Activated naive CD4-positive, alpha-beta T cell (primary cell): ENCODE data around the gene FANCE.
"Not testable (repeated sequence)": the region's sequence is repeated elsewhere in the genome, so short reads cannot be mapped to it uniquely, and the experiment has no call there.

Source experiments
- DNase-seq, 4 experiments: peaks; one replicate each; lab custom pipeline; 2025; lab: John Stamatoyannopoulos, UW

FANCE gene

GRCh38 chr6:35432291-35432690 lies 19.8 kb upstream of the FANCE start:
- DNase-seq, result no peak

- not testable (repeated sequence) for DNase-seq
Observed at GRCh38 chr6:35432702-35433101, 19.4 kb upstream of the FANCE start.

GRCh38 chr6:35435074-35435837 lies 16.9 kb upstream of the FANCE start:
- DNase-seq, result no peak

GRCh38 chr6:35436071-35436857 lies 15.9 kb upstream of the FANCE start:
- no peak for DNase-seq

GRCh38 chr6:35438378-35439065 lies 13.6 kb upstream of the FANCE start:
- DNase-seq, result not testable (repeated sequence)

- no peak for DNase-seq
Observed at GRCh38 chr6:35439308-35439707, 12.8 kb upstream of the FANCE start.

GRCh38 chr6:35441205-35441604 lies 10.9 kb upstream of the FANCE start:
- no peak for DNase-seq

GRCh38 chr6:35441642-35442041 lies 10.5 kb upstream of the FANCE start:
- DNase-seq, result no peak

- DNase-seq, result no peak
Observed at GRCh38 chr6:35442693-35443092, 9.4 kb upstream of the FANCE start.

GRCh38 chr6:35443341-35444030 lies 8.7 kb upstream of the FANCE start:
- no peak for DNase-seq

- no peak for DNase-seq
Observed at GRCh38 chr6:35445691-35446090, 6.4 kb upstream of the FANCE start.

- DNase-seq, result no peak
Observed at GRCh38 chr6:35448191-35448590, 3.9 kb upstream of the FANCE start.

- no peak for DNase-seq
Observed at GRCh38 chr6:35449287-35449881, 2.8 kb upstream of the FANCE start.

GRCh38 chr6:35451354-35452182 lies 570 bp upstream of the FANCE start:
- no peak for DNase-seq

GRCh38 chr6:35453236-35453635 lies 1.1 kb downstream of the FANCE start:
- no peak for DNase-seq

- DNase-seq, result no peak
Observed at GRCh38 chr6:35454391-35455110, 2.4 kb downstream of the FANCE start.

GRCh38 chr6:35457907-35458306 lies 5.8 kb downstream of the FANCE start:
- DNase-seq, result no peak

GRCh38 chr6:35461270-35461669 lies 9.1 kb downstream of the FANCE start:
- no peak for DNase-seq

GRCh38 chr6:35463292-35463691 lies 11.2 kb downstream of the FANCE start:
- DNase-seq, result no peak

GRCh38 chr6:35465646-35466045 lies 13.5 kb downstream of the FANCE start:
- DNase-seq, result no peak
